Measurements from ENCODE around the gene ATP23.

- TF ChIP-seq GATA2 (IDR thresholded peaks at IDR 0.05; ENCODE audit: low read depth, low read length) (no peak), GATA3 (IDR thresholded peaks at IDR 0.05; ENCODE audit: low read depth, low read length) (no peak)
Measured at GRCh38 chr12:57944313-57945023, 3.1 kb downstream of the ATP23 start.

All from SH-SY5Y (cell line).